GM19438 (cell line): ENCODE measurements around the gene ADAM33.

Experiments
- ATAC-seq: cut with Tn5 transposase; IDR thresholded peaks from one replicate; pipeline ENCODE4 v1.9.1; 2021; ENCODE audit warnings: low read depth; ENCODE audit not compliant: unreplicated experiment

Gene ADAM33

GRCh38 chr20:3670945-3671344, 10.9 kb downstream of the ADAM33 start:
- ATAC-seq = no peak

- ATAC-seq = no peak
These were observed 11.3 kb downstream of the ADAM33 start for GRCh38 chr20:3670511-3670910.

- no peak for ATAC-seq
These were observed 12.0 kb downstream of the ADAM33 start for GRCh38 chr20:3669710-3670367.

GRCh38 chr20:3667434-3668037, 14.3 kb downstream of the ADAM33 start:
- ATAC-seq = no peak

- no peak for ATAC-seq
These were observed 18.0 kb downstream of the ADAM33 start for GRCh38 chr20:3663858-3664257.

GRCh38 chr20:3663031-3663701, 18.6 kb downstream of the ADAM33 start, which contains the start of gene GFRA4:
GFRA4 (minus strand) TSS chr20:3663399; CDS start chr20:3663399, 0 bp downstream.
- ATAC-seq = no peak

- ATAC-seq = no peak
These were observed 19.8 kb downstream of the ADAM33 start for GRCh38 chr20:3661814-3662665.

- ATAC-seq = no peak
These were observed 20.6 kb downstream of the ADAM33 start for GRCh38 chr20:3661060-3661813.

- ATAC-seq = no peak
These were observed 21.3 kb downstream of the ADAM33 start for GRCh38 chr20:3660262-3661059.

GRCh38 chr20:3659492-3660261, 22.1 kb downstream of the ADAM33 start:
- ATAC-seq = no peak

- ATAC-seq = peak; percentile 83
These were observed 22.9 kb downstream of the ADAM33 start for GRCh38 chr20:3658716-3659491.

GRCh38 chr20:3658019-3658715, 23.6 kb downstream of the ADAM33 start:
- ATAC-seq = no peak

GRCh38 chr20:3655131-3655405, 26.7 kb downstream of the ADAM33 start:
- ATAC-seq = no peak

- no peak for ATAC-seq
These were observed 27.3 kb downstream of the ADAM33 start for GRCh38 chr20:3654326-3655130.

GRCh38 chr20:3653921-3654320, 27.9 kb downstream of the ADAM33 start:
- no peak for ATAC-seq

GRCh38 chr20:3652676-3653596, 28.9 kb downstream of the ADAM33 start:
- no peak for ATAC-seq
